ENCODE data around the gene DNAH10.

The DNAH10 gene

GRCh38 chr12:123748161-123748560, 13.9 kb upstream of the DNAH10 start:
- H3K27ac ChIP-seq = no peak overlapping the region
- no peaks in the 10 kb centered on the region for H3K27me3 ChIP-seq
- H3K9me3 ChIP-seq = no peaks in the 10 kb centered on the region
- DNase-seq = no peak
- H3K4me3 ChIP-seq = no peak overlapping the region
- H3K4me1 ChIP-seq = peaks cover 0 to under 1% (median 0%) of the 10 kb centered on the region in 4 donors
- intact Hi-C loops (cut with DNase I; ENCODE audit: low total_unique reads) = no loop called here
- H3K36me3 ChIP-seq = peaks cover 45 to 93% (median 65%) of the 10 kb centered on the region in 3 donors
- TF ChIP-seq CTCF (IDR thresholded peaks at IDR 0.05) = no peak

GRCh38 chr12:123748661-123749060, 13.4 kb upstream of the DNAH10 start:
- peaks cover 0 to 3% (median 0%) of the 10 kb centered on the region in 4 donors for H3K4me1 ChIP-seq
- TF ChIP-seq CTCF (IDR thresholded peaks at IDR 0.05) = no peak
- no peak overlapping the region for H3K27ac ChIP-seq
- no peaks in the 10 kb centered on the region for H3K9me3 ChIP-seq
- peaks cover 43 to 93% (median 65%) of the 10 kb centered on the region in 3 donors for H3K36me3 ChIP-seq
- H3K4me3 ChIP-seq = no peak overlapping the region
- intact Hi-C loops (cut with DNase I; ENCODE audit: low total_unique reads) = no loop called here
- no peaks in the 10 kb centered on the region for H3K27me3 ChIP-seq
- DNase-seq = no peak

- no peaks in the 10 kb centered on the region for H3K27me3 ChIP-seq
- TF ChIP-seq CTCF (IDR thresholded peaks at IDR 0.05) = no peak
- intact Hi-C loops (cut with DNase I; ENCODE audit: low total_unique reads) = no loop called here
- peaks cover 38 to 93% (median 65%) of the 10 kb centered on the region in 3 donors for H3K36me3 ChIP-seq
- H3K9me3 ChIP-seq = no peaks in the 10 kb centered on the region
- peaks cover 0 to 4% (median 0%) of the 10 kb centered on the region in 4 donors for H3K4me1 ChIP-seq
- H3K4me3 ChIP-seq = no peak overlapping the region
- no peak for DNase-seq
- H3K27ac ChIP-seq = no peak overlapping the region
Observed at GRCh38 chr12:123749355-123749754, 12.7 kb upstream of the DNAH10 start.

- no peak for TF ChIP-seq CTCF (IDR thresholded peaks at IDR 0.05)
- intact Hi-C loops (cut with DNase I; ENCODE audit: low total_unique reads) = no loop called here
Observed at GRCh38 chr12:123750159-123750656, 11.9 kb upstream of the DNAH10 start.

GRCh38 chr12:123752046-123752445, 10.1 kb upstream of the DNAH10 start:
- peaks cover 30 to 86% (median 59%) of the 10 kb centered on the region in 3 donors for H3K36me3 ChIP-seq
- intact Hi-C loops (cut with DNase I; ENCODE audit: low total_unique reads) = no loop called here
- H3K27ac ChIP-seq = no peak overlapping the region
- H3K27me3 ChIP-seq = no peaks in the 10 kb centered on the region
- no peak for DNase-seq
- TF ChIP-seq CTCF (IDR thresholded peaks at IDR 0.05) = no peak
- peaks cover 0 to 30% (median 6%) of the 10 kb centered on the region in 4 donors for H3K4me1 ChIP-seq
- no peak overlapping the region for H3K4me3 ChIP-seq
- no peaks in the 10 kb centered on the region for H3K9me3 ChIP-seq

More at GRCh38 chr12:123750159-123750656, 11.9 kb upstream of the DNAH10 start:
- Histone ChIP-seq H3K27ac (no peak overlapping the region), H3K9me3 (no peaks in the 10 kb centered on the region), H3K4me1 (peaks cover 0 to 13% (median 0%) of the 10 kb centered on the region in 4 donors), H3K36me3 (peaks cover 30 to 93% (median 65%) of the 10 kb centered on the region in 3 donors), H3K27me3 (no peaks in the 10 kb centered on the region), H3K4me3 (no peak overlapping the region)
- no peak for DNase-seq
